Body of pancreas (tissue), 4 donors: Measurements from ENCODE around the gene SESTD1. TPM values are rescaled to one million over a fixed set of nuclear protein-coding genes. Genes with fewer than 3 reads are reported as not detected.
"Not testable (repeated sequence)": the region's sequence is repeated elsewhere in the genome, so short reads cannot be mapped to it uniquely, and the experiment has no call there.

ENCODE experiments used
- ATAC-seq: fragments of 150-250 bp; one replicate; pipeline ENCODE4 v1.9.1; 2016
- DNase-seq, 4 donors: peaks; one replicate each; pipeline ENCODE4 v3.0.0-alpha.2; 2019
- H3K27ac ChIP-seq, 4 donors: fragments of 200-600 bp; sonication (generic); 1 replicate in 3 of 4; 2 replicates in 1 of 4; pipeline versions ENCODE4 v1.5.1 to v1.6.1; 2016 to 2019; ENCODE audit warnings: mild to moderate bottlenecking in 1 of 4, mixed read lengths in 1 of 4, moderate library complexity in 1 of 4
- H3K27me3 ChIP-seq, 2 donors: fragments of 200-600 bp; sonication (generic); one replicate each; pipeline ENCODE4 v1.6.0; 2016; ENCODE audit warnings: mild to moderate bottlenecking in 1 of 2
- H3K36me3 ChIP-seq, 2 donors: fragments of 200-600 bp; sonication (generic); replicated peaks in 1 of 2; 2 replicates each; pipeline ENCODE4 v1.5.1; 2016; ENCODE audit warnings: low read depth in 2 of 2; ENCODE audit not compliant: insufficient read depth in 1 of 2
- H3K4me1 ChIP-seq: fragments of 200-600 bp; sonication (generic); one replicate; pipeline ENCODE4 v1.6.0; 2016
- H3K4me3 ChIP-seq, 2 donors: fragments of 200-600 bp; sonication (generic); 1 replicate in 1 of 2; 2 replicates in 1 of 2; pipeline ENCODE4 v1.5.1; 2016 to 2019
- H3K9me3 ChIP-seq, 3 donors: fragments of 200-600 bp; sonication (generic); 1 replicate in 2 of 3; 2 replicates in 1 of 3; pipeline ENCODE4 v1.5.1; 2016
- CTCF ChIP-seq, 7 experiments: fragments of 450-650 bp in 4 of 7; fragments of 200-600 bp in 3 of 7; sonication (generic) in 3 of 7; IDR thresholded peaks; one replicate each; pipeline ENCODE4 v1.5.1; 2016 to 2019; ENCODE audit warnings: antibody characterized with exemption in 7 of 7
- POLR2A ChIP-seq, 3 donors: fragments of 450-650 bp; IDR thresholded peaks; one replicate each; pipeline ENCODE4 v1.6.1; 2016; ENCODE audit warnings: antibody characterized with exemption in 3 of 3, mild to moderate bottlenecking in 2 of 3
- WGBS, 2 donors: methylation state at CpG; one replicate each; pipeline ENCODE4 v1.1.5; 2017; 5-methylcytosine and 5-hydroxymethylcytosine counted together
- intact Hi-C: fragments of 100-400 bp; cut with DNase I; formaldehyde crosslinking; loops from one replicate; pipeline ENCODE4 v1.15.1; 2023
- total RNA-seq, 2 donors: library from RNA; depleted of rRNA; stranded (reverse); fragments of >200 nt; gene quantifications; one replicate each; pipeline ENCODE4 v1.1.0, GENCODE V29; 2016

The SESTD1 gene
- total RNA-seq, 2 donors from 2014 or later, result 13.2 to 24.4 TPM

- no peak for TF ChIP-seq POLR2A (IDR thresholded peaks at IDR 0.05)
- no peak for TF ChIP-seq CTCF (IDR thresholded peaks at IDR 0.05)
- no peaks in the 10 kb centered on the region for H3K36me3 ChIP-seq
- 88 to 94% methylated on average over 1 of the region's 1 CpG for WGBS, 2 donors
- no peaks in the 10 kb centered on the region for H3K27me3 ChIP-seq
- H3K9me3 ChIP-seq, result no peaks in the 10 kb centered on the region
- H3K27ac ChIP-seq, result no peak overlapping the region
- no peak overlapping the region for H3K4me3 ChIP-seq
- intact Hi-C loops, result no loop called here
- peaks cover 4% of the 10 kb centered on the region for H3K4me1 ChIP-seq
- no peak for ATAC-seq
- DNase-seq, result no peak
These were observed 13.7 kb downstream of the SESTD1 start for GRCh38 chr2:179250848-179251504.

- intact Hi-C loops, result no loop called here
- H3K36me3 ChIP-seq, result no peaks in the 10 kb centered on the region
- no peak overlapping the region for H3K4me3 ChIP-seq
- peaks cover 4% of the 10 kb centered on the region for H3K4me1 ChIP-seq
- H3K9me3 ChIP-seq, result no peaks in the 10 kb centered on the region
- WGBS, 2 donors, result 92 to 93% methylated on average over 3 of the region's 3 CpGs
- no peaks in the 10 kb centered on the region for H3K27me3 ChIP-seq
- H3K27ac ChIP-seq, result no peak overlapping the region
- no peak for ATAC-seq
- TF ChIP-seq CTCF (IDR thresholded peaks at IDR 0.05) (no peak), POLR2A (IDR thresholded peaks at IDR 0.05) (no peak)
- no peak for DNase-seq
These were observed 14.5 kb downstream of the SESTD1 start for GRCh38 chr2:179250095-179250494.

GRCh38 chr2:179248024-179248348 is 16.6 kb downstream of the SESTD1 start:
- intact Hi-C loops, result no loop called here
- Histone ChIP-seq H3K4me3 (no peak overlapping the region), H3K36me3 (no peaks in the 10 kb centered on the region), H3K27me3 (no peaks in the 10 kb centered on the region), H3K4me1 (peaks cover 4% of the 10 kb centered on the region), H3K9me3 (no peaks in the 10 kb centered on the region), H3K27ac (no peak overlapping the region)
- ATAC-seq, result no peak
- 67 to 82% methylated on average over 1 of the region's 1 CpG for WGBS, 2 donors
- TF ChIP-seq CTCF (IDR thresholded peaks at IDR 0.05), result no peak
- TF ChIP-seq POLR2A (IDR thresholded peaks at IDR 0.05), result no peak
- DNase-seq, result no peak

- H3K4me3 ChIP-seq, result no peak overlapping the region
- no peaks in the 10 kb centered on the region for H3K36me3 ChIP-seq
- ATAC-seq (no peak), DNase-seq (no peak)
- H3K27ac ChIP-seq, result no peak overlapping the region
- H3K4me1 ChIP-seq, result peaks cover 3% of the 10 kb centered on the region
- intact Hi-C loops, result no loop called here
- H3K9me3 ChIP-seq, result no peaks in the 10 kb centered on the region
- no peaks in the 10 kb centered on the region for H3K27me3 ChIP-seq
- TF ChIP-seq CTCF (IDR thresholded peaks at IDR 0.05) (no peak), POLR2A (IDR thresholded peaks at IDR 0.05) (no peak)
- WGBS, 2 donors, result 78 to 90% methylated on average over 2 of the region's 2 CpGs
These were observed 17.2 kb downstream of the SESTD1 start for GRCh38 chr2:179247318-179248023.

- H3K4me1 ChIP-seq, H3K27me3 ChIP-seq, intact Hi-C loops, DNase-seq, H3K9me3 ChIP-seq, H3K27ac ChIP-seq, H3K4me3 ChIP-seq, ATAC-seq, H3K36me3 ChIP-seq: not testable (repeated sequence)
- 91 to 92% methylated on average over 10 of the region's 10 CpGs for WGBS, 2 donors
These were observed 18.8 kb downstream of the SESTD1 start for GRCh38 chr2:179245843-179246242.
